SH-SY5Y (cell line): ENCODE results near the gene KIAA1958.

Experiments used
- GATA2 ChIP-seq: IDR thresholded peaks from 2 replicates; pipeline ENCODE4 v1.6.1; 2011; ENCODE audit warnings: mild to moderate bottlenecking, low read depth, low read length
- GATA3 ChIP-seq: IDR thresholded peaks from 2 replicates; pipeline ENCODE4 v1.6.1; 2011; ENCODE audit warnings: low read depth, mild to moderate bottlenecking, low read length, moderate library complexity

KIAA1958 gene

DNA sequence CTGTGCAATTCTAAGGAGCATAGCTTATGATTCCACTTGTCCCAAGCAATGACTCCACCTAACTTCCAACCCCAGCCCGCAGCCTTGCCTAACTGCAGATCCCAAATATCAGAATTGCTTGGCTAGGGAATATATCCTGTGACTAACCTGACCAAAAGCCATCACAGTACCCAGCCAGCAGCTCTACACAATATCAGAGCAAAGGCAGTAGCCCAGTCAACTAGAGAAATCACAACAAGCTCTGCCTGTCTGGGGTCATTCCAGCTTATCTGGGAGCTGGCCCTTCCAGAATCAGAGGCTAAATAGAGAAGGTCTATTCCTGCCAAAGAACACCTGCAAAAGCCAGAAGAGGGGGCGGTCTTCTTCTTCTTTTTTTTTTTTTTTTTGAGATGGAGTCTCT is 9.3 kb upstream of the KIAA1958 start:
- TF ChIP-seq GATA2: no peak
- TF ChIP-seq GATA3: no peak

GRCh38 chr9:112479221-112479620 is 7.4 kb upstream of the KIAA1958 start:
- TF ChIP-seq GATA3 (no peak), GATA2 (no peak)

DNA sequence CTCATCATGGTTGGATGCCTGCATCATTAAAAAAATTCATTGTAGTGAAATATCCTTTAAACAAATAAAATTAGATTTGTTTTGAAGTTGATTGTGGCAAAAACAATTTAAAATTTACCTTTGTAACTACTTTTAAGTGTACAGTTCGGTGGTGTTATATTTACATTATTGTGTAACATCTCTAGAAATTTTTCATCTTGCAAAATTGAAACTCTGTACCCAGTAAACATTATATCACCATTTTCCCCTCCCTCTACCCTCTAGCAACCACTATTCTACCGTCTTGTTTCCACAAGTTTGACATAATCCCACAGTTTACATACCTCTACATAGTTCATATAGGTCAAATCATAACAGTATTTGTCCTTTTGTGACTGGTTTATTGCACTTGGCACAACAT is 2.0 kb upstream of the KIAA1958 start:
- no peak for TF ChIP-seq GATA3
- TF ChIP-seq GATA2: no peak

- TF ChIP-seq GATA2: no peak
- TF ChIP-seq GATA3: no peak
These were observed 1.1 kb upstream of the KIAA1958 start for GRCh38 chr9:112485574-112485973.

- TF ChIP-seq GATA3: no peak
- TF ChIP-seq GATA2: no peak
These were observed 576 bp downstream of the KIAA1958 start for GRCh38 chr9:112487008-112487798.

- TF ChIP-seq GATA2 (peak; percentile 29; the same call in 1 of the 2 replicates), GATA3 (no peak)
These were observed 1.2 kb downstream of the KIAA1958 start for GRCh38 chr9:112487799-112488340.

DNA sequence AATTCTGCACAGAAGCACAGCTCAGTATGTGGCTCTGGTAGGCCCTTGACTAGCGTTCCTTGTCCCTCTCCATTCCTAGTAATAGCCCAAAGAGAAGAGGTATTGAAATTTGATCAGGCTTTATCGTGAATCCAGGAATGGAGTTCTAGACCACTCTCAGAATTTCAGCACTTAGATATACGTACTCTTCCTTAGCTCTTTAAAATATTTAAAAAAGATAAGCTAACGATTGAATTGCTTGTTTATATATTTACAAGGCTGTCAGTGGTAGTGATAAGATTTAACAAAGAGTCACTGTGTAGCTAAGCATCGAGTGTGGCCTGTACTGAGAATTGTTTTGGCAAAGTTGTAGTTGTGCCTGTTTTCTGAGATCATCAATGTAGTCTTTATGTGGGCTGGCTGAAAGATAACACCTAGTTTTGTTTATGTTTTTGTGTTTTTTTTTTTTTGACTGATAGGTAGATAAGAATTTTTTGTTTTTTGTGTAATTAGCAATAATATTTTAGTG is 2.5 kb downstream of the KIAA1958 start:
- TF ChIP-seq GATA3 (no peak), GATA2 (no peak)

- TF ChIP-seq GATA3 (no peak), GATA2 (no peak)
These were observed 3.4 kb downstream of the KIAA1958 start for GRCh38 chr9:112489876-112490666.

DNA sequence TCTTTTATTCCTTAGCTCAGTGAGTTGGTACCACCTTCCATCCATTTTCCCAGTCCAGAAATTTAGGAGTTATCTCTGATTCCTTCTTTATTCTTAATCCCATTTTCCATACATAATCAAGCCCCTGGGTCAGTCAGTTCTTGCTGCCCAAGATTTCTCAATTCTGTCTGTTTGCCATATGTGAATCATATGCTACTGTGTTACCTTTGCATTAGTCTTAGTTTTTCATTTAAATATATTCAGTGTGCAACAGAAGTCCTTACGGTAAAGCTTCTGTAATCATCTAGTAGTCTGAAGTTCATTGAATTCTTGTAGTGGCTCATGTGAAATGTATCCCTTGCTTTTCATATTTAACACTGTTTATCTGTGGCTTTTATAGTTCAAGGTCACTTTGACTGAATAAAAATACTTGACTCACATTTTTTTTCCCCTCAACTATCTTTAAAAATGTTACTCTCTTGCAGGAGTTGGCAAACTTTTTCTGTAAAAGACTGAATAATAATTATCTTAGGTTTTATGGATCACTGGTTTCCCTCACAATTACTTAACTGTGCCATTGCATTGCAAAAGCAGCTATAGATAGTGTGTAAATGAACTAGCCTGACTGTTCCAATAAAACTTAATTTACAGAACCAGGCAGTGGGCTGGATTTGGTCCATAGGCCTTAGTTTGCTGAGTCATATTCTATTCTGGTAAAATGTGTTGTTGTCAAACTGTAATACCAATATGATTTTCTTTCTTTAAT is 6.9 kb downstream of the KIAA1958 start:
- TF ChIP-seq GATA3: no peak

DNA sequence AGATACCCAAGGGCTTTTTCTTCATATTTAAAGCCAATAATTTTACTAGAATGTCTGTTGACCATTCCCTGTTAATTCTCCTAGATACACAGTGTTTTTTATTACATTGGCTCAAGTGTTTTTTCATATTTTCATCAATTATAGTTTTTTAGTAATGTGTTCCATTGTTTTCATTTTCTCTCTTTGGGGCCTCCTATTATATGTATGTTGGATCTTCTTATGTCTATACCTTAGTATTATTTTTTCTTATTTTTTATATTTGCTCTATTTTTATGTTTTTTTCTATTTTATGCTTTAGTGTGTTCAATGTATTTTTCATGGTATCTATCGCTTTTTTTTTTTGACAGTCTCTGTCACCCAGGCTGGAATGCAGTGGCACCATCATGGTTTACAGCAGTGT is 7.5 kb downstream of the KIAA1958 start:
- no peak for TF ChIP-seq GATA3
- no peak for TF ChIP-seq GATA2

DNA sequence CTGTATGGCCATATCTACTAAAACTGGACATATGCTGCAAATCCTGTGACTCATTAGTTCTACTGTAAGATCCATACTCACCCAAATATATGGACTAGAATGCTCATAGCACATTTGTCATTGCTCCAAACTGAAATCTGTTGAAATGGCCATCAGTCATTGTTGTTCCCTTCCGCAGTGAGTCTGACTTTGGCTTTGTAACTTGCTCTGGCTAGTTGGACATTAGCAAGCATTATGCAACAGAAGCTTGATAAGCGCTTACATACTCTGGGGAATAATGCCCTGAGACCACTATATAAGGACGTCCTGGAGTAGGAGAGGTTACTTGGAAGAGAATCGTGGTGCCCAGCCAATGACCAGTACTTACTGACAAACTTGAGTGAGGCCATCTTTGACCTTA is 9.0 kb downstream of the KIAA1958 start:
- TF ChIP-seq GATA3 (no peak), GATA2 (no peak)

GRCh38 chr9:112496074-112496722 is 9.6 kb downstream of the KIAA1958 start:
- TF ChIP-seq GATA2 (no peak), GATA3 (no peak)

DNA sequence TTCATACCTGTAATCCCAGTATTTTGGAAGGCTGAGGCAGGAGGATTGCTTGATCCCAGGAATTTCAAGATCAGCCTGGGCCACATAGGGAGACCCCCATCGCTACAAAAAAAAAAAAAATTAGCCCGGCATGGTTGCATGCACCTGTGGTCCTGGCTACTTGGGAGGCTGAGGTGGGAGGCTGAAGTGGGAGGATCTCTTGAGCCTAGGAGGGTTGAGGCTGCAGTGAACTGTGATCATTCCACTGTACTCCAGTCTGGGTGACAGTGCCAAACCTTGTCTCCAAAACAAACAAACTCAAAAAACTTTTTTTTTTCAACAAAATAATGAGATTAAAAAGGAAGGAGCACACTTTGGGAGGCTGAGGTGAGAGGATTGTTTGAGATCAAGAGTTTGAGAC is 14.2 kb downstream of the KIAA1958 start:
- TF ChIP-seq GATA3 (no peak), GATA2 (no peak)

- TF ChIP-seq GATA2 (no peak), GATA3 (no peak)
These were observed 14.7 kb downstream of the KIAA1958 start for GRCh38 chr9:112501287-112501686.
